Spleen (tissue), 11 donors: ENCODE measurements around the gene FRYL. TPM values are rescaled to one million over a fixed set of nuclear protein-coding genes. Genes with fewer than 3 reads are reported as not detected.

Experiments
- DNase-seq: peaks from one replicate; pipeline ENCODE4 v3.0.0-alpha.2; 2020
- H3K27ac ChIP-seq, 8 donors: fragments of 200-600 bp; sonication (generic) in 7 of 8; 1 replicate in 4 of 8; 2 replicates in 4 of 8; pipeline versions ENCODE4 v1.5.0 to v1.8.0; 2016 to 2021; ENCODE audit warnings: inconsistent platforms in 4 of 8, mild to moderate bottlenecking in 4 of 8, moderate library complexity in 1 of 8
- H3K27me3 ChIP-seq, 7 donors: fragments of 200-600 bp; sonication (generic) in 6 of 7; replicated peaks in 1 of 7; 1 replicate in 4 of 7; 2 replicates in 3 of 7; pipeline versions ENCODE4 v1.5.0 to v1.8.0; 2016 to 2021; ENCODE audit warnings: inconsistent platforms in 3 of 7, mild to moderate bottlenecking in 1 of 7
- H3K36me3 ChIP-seq, 6 donors: fragments of 200-600 bp; sonication (generic) in 5 of 6; 1 replicate in 4 of 6; 2 replicates in 2 of 6; pipeline versions ENCODE4 v1.5.0 to v1.8.0; 2016 to 2021; ENCODE audit warnings: inconsistent platforms in 2 of 6
- H3K4me1 ChIP-seq, 6 donors: fragments of 200-600 bp; sonication (generic) in 5 of 6; 1 replicate in 3 of 6; 2 replicates in 3 of 6; pipeline versions ENCODE4 v1.5.0 to v1.8.0; 2016 to 2021; ENCODE audit warnings: inconsistent platforms in 3 of 6
- H3K4me3 ChIP-seq, 8 donors: fragments of 200-600 bp; sonication (generic) in 7 of 8; 1 replicate in 4 of 8; 2 replicates in 4 of 8; pipeline versions ENCODE4 v1.5.0 to v1.8.0; 2016 to 2021; ENCODE audit warnings: inconsistent platforms in 4 of 8, mild to moderate bottlenecking in 4 of 8, moderate library complexity in 2 of 8
- H3K9me3 ChIP-seq, 8 donors: fragments of 200-600 bp; sonication (generic) in 7 of 8; 1 replicate in 4 of 8; 2 replicates in 4 of 8; pipeline versions ENCODE4 v1.5.0 to v1.8.0; 2016 to 2021; ENCODE audit warnings: inconsistent platforms in 4 of 8
- CTCF ChIP-seq, 11 experiments: fragments of 200-600 bp in 7 of 11; fragments of 450-650 bp in 4 of 11; sonication (generic) in 4 of 11; IDR thresholded peaks in 8 of 11; conservative IDR thresholded peaks in 3 of 11; 1 replicate in 7 of 11; 2 replicates in 4 of 11; pipeline versions ENCODE4 v1.4.0 to v1.8.0; 2016 to 2021; ENCODE audit warnings: antibody characterized with exemption in 11 of 11, inconsistent platforms in 4 of 11, mild to moderate bottlenecking in 1 of 11
- POLR2A ChIP-seq, 3 donors: fragments of 450-650 bp; IDR thresholded peaks; one replicate each; pipeline ENCODE4 v1.5.1; 2017; ENCODE audit warnings: antibody characterized with exemption in 3 of 3, mild to moderate bottlenecking in 1 of 3
- POLR2AphosphoS5 ChIP-seq, 3 donors: sonication (generic); formaldehyde crosslinking; IDR thresholded peaks; one replicate each; pipeline ENCODE4 v1.5.1; 2017; ENCODE audit warnings: antibody characterized with exemption in 3 of 3
- WGBS, 5 donors: extraction: QIAGEN DNeasy Blood & Tissue Kit in 3 of 5; methylation state at CpG; one replicate each; pipeline versions ENCODE4 v1.1.5 to v1.1.7; 2013 to 2018; 5-methylcytosine and 5-hydroxymethylcytosine counted together
- intact Hi-C: fragments of 100-400 bp; cut with DNase I; formaldehyde crosslinking; loops from one replicate; pipeline ENCODE4 v1.15.0; 2023; ENCODE audit warnings: low total_unique reads
- polyA plus RNA-seq, 3 donors: library from polyadenylated mRNA; stranded (reverse); fragments of 200-250 nt; gene quantifications; one replicate each; pipeline ENCODE4 v1.2.1, GENCODE V29; 2013
- total RNA-seq, 7 donors: library from RNA; depleted of rRNA in 3 of 7; stranded (reverse); fragments of >200 nt in 3 of 7; fragmentation: NEBNext Ultra II Directional in 4 of 7; extraction: Animal tissue kit (Norgen Biotek cat#: 25700) in 4 of 7; gene quantifications; one replicate each; pipeline versions ENCODE4 v1.1.0 to v1.2.1, GENCODE V29; 2016 to 2021
- donor health status: healthy with polysubstance abuse.
- donor health status: DM: no; HTN: no; CAD: no; lungs with moderate emphysema.
- donor health status: DM: no; HTN: no; CAD: no.
- donor health status: Bipolar disorder and iron deficiency.
- donor health status: healthy.
- donor health status: DM: no; HTN: no; CAD: no.
- donor health status: DM: yes; HTN: yes; CAD: no.

The FRYL gene
- total and polyA plus RNA-seq, 10 donors, result 14.2 to 118 (median 94.9) TPM

- Histone ChIP-seq H3K27me3 (no peaks in the 10 kb centered on the region), H3K9me3 (no peaks in the 10 kb centered on the region), H3K36me3 (peaks cover 4 to 99% (median 74%) of the 10 kb centered on the region in 6 donors), H3K4me1 (no peaks in the 10 kb centered on the region), H3K27ac (no peak overlapping the region), H3K4me3 (no peak overlapping the region)
- no peak for TF ChIP-seq POLR2A (IDR thresholded peaks at IDR 0.05)
- TF ChIP-seq CTCF (IDR thresholded peaks at IDR 0.05 in 8 of 11, conservative IDR thresholded peaks at IDR 0.05 in 3 of 11), result no peak
- no peak for TF ChIP-seq POLR2AphosphoS5 (IDR thresholded peaks at IDR 0.05)
- DNase-seq, result no peak
- intact Hi-C loops, result no loop called here
Observed at GRCh38 chr4:48509543-48509942, 270.5 kb downstream of the FRYL start.

- 89 to 95% (median 92%) methylated on average over 2 of the region's 2 CpGs for WGBS, 5 donors
- intact Hi-C loops, result no loop called here
- TF ChIP-seq POLR2AphosphoS5 (IDR thresholded peaks at IDR 0.05) (no peak), CTCF (IDR thresholded peaks at IDR 0.05 in 8 of 11, conservative IDR thresholded peaks at IDR 0.05 in 3 of 11) (no peak), POLR2A (IDR thresholded peaks at IDR 0.05) (no peak)
- Histone ChIP-seq H3K36me3 (peaks cover 0 to 97% (median 67%) of the 10 kb centered on the region in 6 donors), H3K27ac (no peak overlapping the region), H3K4me1 (no peaks in the 10 kb centered on the region), H3K9me3 (no peaks in the 10 kb centered on the region), H3K27me3 (no peaks in the 10 kb centered on the region), H3K4me3 (no peak overlapping the region)
- no peak for DNase-seq
Observed at GRCh38 chr4:48506716-48507115, 273.4 kb downstream of the FRYL start.

- DNase-seq, result no peak
- WGBS, 5 donors, result 57 to 75% (median 69%) methylated on average over 1 of the region's 1 CpG
- no peak for TF ChIP-seq POLR2AphosphoS5 (IDR thresholded peaks at IDR 0.05)
- TF ChIP-seq CTCF (IDR thresholded peaks at IDR 0.05 in 8 of 11, conservative IDR thresholded peaks at IDR 0.05 in 3 of 11), result no peak
- TF ChIP-seq POLR2A (IDR thresholded peaks at IDR 0.05), result no peak
- Histone ChIP-seq H3K4me3 (no peak overlapping the region), H3K27me3 (no peaks in the 10 kb centered on the region), H3K27ac (no peak overlapping the region), H3K9me3 (no peaks in the 10 kb centered on the region), H3K36me3 (peaks cover 0 to 97% (median 56%) of the 10 kb centered on the region in 6 donors), H3K4me1 (no peaks in the 10 kb centered on the region)
- intact Hi-C loops, result no loop called here
Observed at GRCh38 chr4:48504352-48504751, 275.7 kb downstream of the FRYL start.

GRCh38 chr4:48504026-48504330, 276.1 kb downstream of the FRYL start:
- no peaks in the 10 kb centered on the region for H3K4me1 ChIP-seq
- no peak overlapping the region for H3K4me3 ChIP-seq
- DNase-seq, result no peak
- peaks cover 0 to 97% (median 55%) of the 10 kb centered on the region in 6 donors for H3K36me3 ChIP-seq
- WGBS, 5 donors, result 94 to 98% (median 96%) methylated on average over 2 of the region's 2 CpGs
- intact Hi-C loops, result no loop called here
- H3K27me3 ChIP-seq, result no peaks in the 10 kb centered on the region
- no peaks in the 10 kb centered on the region for H3K9me3 ChIP-seq
- H3K27ac ChIP-seq, result no peak overlapping the region
- no peak for TF ChIP-seq CTCF (IDR thresholded peaks at IDR 0.05 in 8 of 11, conservative IDR thresholded peaks at IDR 0.05 in 3 of 11)
- TF ChIP-seq POLR2AphosphoS5 (IDR thresholded peaks at IDR 0.05), result no peak
- no peak for TF ChIP-seq POLR2A (IDR thresholded peaks at IDR 0.05)
